Suprapubic skin (tissue), 4 donors: Measurements from ENCODE around the gene CFL2.

Experiments
- EP300 ChIP-seq: sonication (generic); formaldehyde crosslinking; IDR thresholded peaks from one replicate; pipeline ENCODE4 v1.6.1; 2017; ENCODE audit warnings: antibody characterized with exemption
- POLR2A ChIP-seq, 2 donors: fragments of 450-650 bp; IDR thresholded peaks; one replicate each; pipeline ENCODE4 v1.6.1; 2017; ENCODE audit warnings: antibody characterized with exemption in 2 of 2, mild to moderate bottlenecking in 2 of 2, moderate library complexity in 2 of 2
- POLR2AphosphoS5 ChIP-seq, 3 donors: sonication (generic); formaldehyde crosslinking; IDR thresholded peaks; one replicate each; pipeline ENCODE4 v1.6.1; 2017; ENCODE audit warnings: antibody characterized with exemption in 3 of 3
- TF ChIP-seq, protein P1 (sequence below), 2 donors: fragments of 200-600 bp in 1 of 2; fragments of 450-650 bp in 1 of 2; sonication (generic) in 1 of 2; IDR thresholded peaks; one replicate each; pipeline ENCODE4 v1.5.1; 2016 to 2019; ENCODE audit warnings: antibody characterized with exemption in 2 of 2, mild to moderate bottlenecking in 1 of 2, moderate library complexity in 1 of 2

DNA sequence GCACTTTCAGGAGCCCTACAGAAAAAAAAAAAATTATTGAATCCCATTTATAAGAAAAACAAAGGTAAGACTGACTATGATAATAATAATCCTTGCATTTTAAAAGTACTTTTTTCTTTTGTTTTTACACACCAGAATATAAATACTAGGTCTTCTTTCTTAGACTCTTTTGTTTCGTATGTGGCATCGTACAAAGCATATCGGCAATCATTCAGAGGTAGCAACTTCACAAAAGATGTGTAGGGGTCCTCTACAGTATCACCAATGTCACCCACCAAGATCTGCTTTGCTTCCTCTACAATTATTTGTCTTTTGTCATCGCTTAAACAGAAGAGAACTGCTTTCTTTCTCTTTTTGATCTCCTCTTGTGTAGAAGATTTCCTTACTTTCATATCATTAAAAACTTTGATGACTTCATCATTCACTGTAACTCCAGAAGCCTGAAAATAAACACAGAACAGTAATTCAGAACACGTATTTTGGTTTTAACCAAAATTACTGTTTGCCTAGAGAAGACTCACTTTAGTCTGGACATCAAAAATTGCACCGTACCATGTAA lies 1.2 kb downstream of the CFL2 start:
- TF ChIP-seq, protein P1, sequence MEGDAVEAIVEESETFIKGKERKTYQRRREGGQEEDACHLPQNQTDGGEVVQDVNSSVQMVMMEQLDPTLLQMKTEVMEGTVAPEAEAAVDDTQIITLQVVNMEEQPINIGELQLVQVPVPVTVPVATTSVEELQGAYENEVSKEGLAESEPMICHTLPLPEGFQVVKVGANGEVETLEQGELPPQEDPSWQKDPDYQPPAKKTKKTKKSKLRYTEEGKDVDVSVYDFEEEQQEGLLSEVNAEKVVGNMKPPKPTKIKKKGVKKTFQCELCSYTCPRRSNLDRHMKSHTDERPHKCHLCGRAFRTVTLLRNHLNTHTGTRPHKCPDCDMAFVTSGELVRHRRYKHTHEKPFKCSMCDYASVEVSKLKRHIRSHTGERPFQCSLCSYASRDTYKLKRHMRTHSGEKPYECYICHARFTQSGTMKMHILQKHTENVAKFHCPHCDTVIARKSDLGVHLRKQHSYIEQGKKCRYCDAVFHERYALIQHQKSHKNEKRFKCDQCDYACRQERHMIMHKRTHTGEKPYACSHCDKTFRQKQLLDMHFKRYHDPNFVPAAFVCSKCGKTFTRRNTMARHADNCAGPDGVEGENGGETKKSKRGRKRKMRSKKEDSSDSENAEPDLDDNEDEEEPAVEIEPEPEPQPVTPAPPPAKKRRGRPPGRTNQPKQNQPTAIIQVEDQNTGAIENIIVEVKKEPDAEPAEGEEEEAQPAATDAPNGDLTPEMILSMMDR (IDR thresholded peaks at IDR 0.05), result no peak
- TF ChIP-seq POLR2A (IDR thresholded peaks at IDR 0.05) (no peak), EP300 (no peak), POLR2AphosphoS5 (IDR thresholded peaks at IDR 0.05) (no peak)
